ENCODE measurements around the gene GRN. TPM values are rescaled to one million over a fixed set of nuclear protein-coding genes. Genes with fewer than 3 reads are reported as not detected.

Gene GRN
- total and polyA plus RNA-seq, 2 of the 13 experiments (the other 11 are each of a cell fraction or from before 2014, with no cell fraction given) = 86.6 to 143 TPM

- Histone ChIP-seq H3K4me1 (ENCODE audit: insufficient read depth, low read length) (peaks cover 61% of the 10 kb centered on the region), H3K36me3 (replicated peaks in 1 of 2; ENCODE audit: control insufficient read depth in 1 of 2, insufficient read depth in 2 of 2, low read length in 2 of 2) (peaks cover 9 to 18% of the 10 kb centered on the region in 2 experiments; a peak in 4 of 5 replicates), H3K27ac (ENCODE audit: extremely low read length, insufficient read depth, low read length) (no peak overlapping the region), H3K79me2 (ENCODE audit: insufficient read depth, low read length) (no peaks in the 10 kb centered on the region), H2AFZ (ENCODE audit: low read length) (no peak overlapping the region), H3K27me3 (ENCODE audit: control insufficient read depth in 1 of 2, insufficient read depth in 2 of 2, low read length in 2 of 2) (peaks cover 10 to 36% of the 10 kb centered on the region in 2 experiments; a peak in 4 of 5 replicates), H3K9ac (ENCODE audit: insufficient read depth, low read depth, low read length) (no peak overlapping the region), H3K4me2 (ENCODE audit: low read depth, low read length) (peak overlapping the region; percentile 61), H3K9me3 (ENCODE audit: low read length) (no peaks in the 10 kb centered on the region), H4K20me1 (ENCODE audit: insufficient read depth, low read length) (no peaks in the 10 kb centered on the region), H3K4me3 (replicated peaks in 1 of 3; ENCODE audit: insufficient read depth in 1 of 3, low read depth in 2 of 3, low read length in 3 of 3) (peak overlapping the region in 1 of 3 experiments; percentile 58; a peak in 2 of 6 replicates)
- DNase-seq (ENCODE audit: low spot score) = no peak
- WGBS (ENCODE audit: low lambda C conversion rate) = 30% methylated on average over 28 of the region's 38 CpGs
- intact Hi-C loops (cut with micrococcal nuclease; ENCODE audit: unreplicated experiment) (no loop called here), in situ Hi-C loops (cut with HindIII; ENCODE audit: extremely low pct_ligation_motif_present, low pct_unique_long_range_greater_than_20kb) (no loop called here)
- BruUV-seq (replicated peaks) = no TSS peak
- ATAC-seq = peak; percentile 38
- no peak for FAIRE-seq
- CTCF ChIA-PET (ENCODE audit: low intra/inter-chr PET ratio, low total read pairs) = no interaction called here
- POLR2A ChIA-PET = interaction anchor here (0.6 to 1.5 kb wide), 4 partner anchors 11 to 116 kb away, joined by 3 to 5 read pairs (median 4); no protein-coding TSS in a partner anchor
- TF ChIP-seq RBAK (CRISPR knock-in tag; IDR thresholded peaks at IDR 0.05) (peak; percentile 62), ZBTB4 (CRISPR knock-in tag; IDR thresholded peaks at IDR 0.05; ENCODE audit: borderline replicate concordance) (no peak), ZNF572 (CRISPR knock-in tag; IDR thresholded peaks at IDR 0.05) (0 out of 2 replicates have a peak, but pooled peaks have one; percentile 49), KLF9 (CRISPR knock-in tag; IDR thresholded peaks at IDR 0.05; ENCODE audit: low read depth) (no peak), EZH2 (conservative IDR thresholded peaks at IDR 0.05; ENCODE audit: low read depth, low read length) (peak; percentile 73), CTCF (CRISPR knock-in tag; IDR thresholded peaks at IDR 0.05) (0 out of 2 replicates have a peak, but pooled peaks have one; percentile 10), AGO1 (IDR thresholded peaks at IDR 0.05; ENCODE audit: low read depth, low read length, poor library complexity, severe bottlenecking) (peak; percentile 89), HNRNPLL (IDR thresholded peaks at IDR 0.05; ENCODE audit: low read depth, low read length, poor library complexity, severe bottlenecking) (peak; percentile 53), ZNF687 (CRISPR knock-in tag; IDR thresholded peaks at IDR 0.05) (peak; percentile 45)
Observed at GRCh38 chr17:44315760-44316731, 29.1 kb upstream of the GRN start.
